PFSK-1 (cell line): Measurements from ENCODE around the gene DGCR2.

Experiments
- FOXP2 ChIP-seq: optimal IDR thresholded peaks from 2 replicates; pipeline ENCODE3; 2011; ENCODE audit warnings: borderline replicate concordance, control low read depth, inconsistent platforms; ENCODE audit not compliant: insufficient read depth; ENCODE audit errors: extremely low read length, extremely low read depth
- POLR2AphosphoS5 ChIP-seq: IDR thresholded peaks from 2 replicates; pipeline ENCODE4 v1.6.1; 2012; ENCODE audit warnings: low read depth, mild to moderate bottlenecking, control low read depth, low read length, moderate library complexity
- SIN3A ChIP-seq: IDR thresholded peaks from 2 replicates; pipeline ENCODE4 v1.6.1; 2012; ENCODE audit warnings: mild to moderate bottlenecking, low read length, moderate library complexity, borderline replicate concordance; ENCODE audit not compliant: insufficient read depth
- TAF1 ChIP-seq: IDR thresholded peaks from 2 replicates; pipeline ENCODE4 v1.6.1; 2012; ENCODE audit warnings: low read length, control low read depth, borderline replicate concordance; ENCODE audit not compliant: insufficient read depth
- TF ChIP-seq, protein P1 (sequence below), 2 experiments: IDR thresholded peaks; 2 replicates each; pipeline versions ENCODE4 v1.6.1 to v1.8.0; 2011 to 2012; ENCODE audit warnings: low read depth in 2 of 2, low read length in 2 of 2, control low read depth in 1 of 2, inconsistent platforms in 1 of 2, mild to moderate bottlenecking in 1 of 2, moderate library complexity in 1 of 2; ENCODE audit not compliant: insufficient read depth in 1 of 2

DNA sequence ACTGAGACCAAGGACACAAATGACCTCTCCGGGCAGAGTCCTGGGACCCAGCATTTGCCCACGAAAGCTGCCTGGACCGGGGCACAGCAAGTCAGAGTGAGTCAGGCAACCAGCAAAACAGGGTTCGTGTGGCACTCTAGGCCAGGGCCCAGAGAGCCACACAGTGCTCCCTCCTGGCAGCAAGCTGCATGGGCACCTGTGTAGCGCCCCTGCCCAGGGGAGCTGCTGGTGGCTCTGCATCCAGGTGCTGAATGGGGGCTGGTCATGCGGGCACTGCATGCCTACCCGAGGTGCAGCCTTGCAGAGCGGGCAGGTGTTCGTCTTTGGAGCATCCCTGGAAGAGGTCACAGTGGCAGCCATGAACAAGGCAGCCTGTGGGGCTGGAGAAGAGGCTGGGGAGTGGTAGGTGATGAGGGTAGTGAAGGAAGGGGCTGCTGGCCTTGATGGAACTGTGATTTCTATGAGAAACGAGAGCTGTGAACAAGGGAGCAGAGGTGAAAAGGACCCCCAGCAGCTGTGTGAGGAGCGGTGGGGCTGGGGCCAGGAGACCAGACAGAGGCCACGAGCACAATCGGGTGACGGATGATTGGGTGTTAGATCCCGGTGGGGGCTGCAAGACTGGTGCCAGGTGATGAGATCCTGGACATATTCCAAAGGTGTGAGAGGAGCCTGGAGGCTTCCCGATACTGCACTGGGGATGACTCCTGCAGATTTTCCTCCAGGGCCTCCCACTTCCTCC, 63.3 kb downstream of the DGCR2 start:
- TF ChIP-seq SIN3A: no peak
- no peak for TF ChIP-seq TAF1
- TF ChIP-seq POLR2AphosphoS5: no peak
- TF ChIP-seq FOXP2: no peak
- TF ChIP-seq, protein P1, sequence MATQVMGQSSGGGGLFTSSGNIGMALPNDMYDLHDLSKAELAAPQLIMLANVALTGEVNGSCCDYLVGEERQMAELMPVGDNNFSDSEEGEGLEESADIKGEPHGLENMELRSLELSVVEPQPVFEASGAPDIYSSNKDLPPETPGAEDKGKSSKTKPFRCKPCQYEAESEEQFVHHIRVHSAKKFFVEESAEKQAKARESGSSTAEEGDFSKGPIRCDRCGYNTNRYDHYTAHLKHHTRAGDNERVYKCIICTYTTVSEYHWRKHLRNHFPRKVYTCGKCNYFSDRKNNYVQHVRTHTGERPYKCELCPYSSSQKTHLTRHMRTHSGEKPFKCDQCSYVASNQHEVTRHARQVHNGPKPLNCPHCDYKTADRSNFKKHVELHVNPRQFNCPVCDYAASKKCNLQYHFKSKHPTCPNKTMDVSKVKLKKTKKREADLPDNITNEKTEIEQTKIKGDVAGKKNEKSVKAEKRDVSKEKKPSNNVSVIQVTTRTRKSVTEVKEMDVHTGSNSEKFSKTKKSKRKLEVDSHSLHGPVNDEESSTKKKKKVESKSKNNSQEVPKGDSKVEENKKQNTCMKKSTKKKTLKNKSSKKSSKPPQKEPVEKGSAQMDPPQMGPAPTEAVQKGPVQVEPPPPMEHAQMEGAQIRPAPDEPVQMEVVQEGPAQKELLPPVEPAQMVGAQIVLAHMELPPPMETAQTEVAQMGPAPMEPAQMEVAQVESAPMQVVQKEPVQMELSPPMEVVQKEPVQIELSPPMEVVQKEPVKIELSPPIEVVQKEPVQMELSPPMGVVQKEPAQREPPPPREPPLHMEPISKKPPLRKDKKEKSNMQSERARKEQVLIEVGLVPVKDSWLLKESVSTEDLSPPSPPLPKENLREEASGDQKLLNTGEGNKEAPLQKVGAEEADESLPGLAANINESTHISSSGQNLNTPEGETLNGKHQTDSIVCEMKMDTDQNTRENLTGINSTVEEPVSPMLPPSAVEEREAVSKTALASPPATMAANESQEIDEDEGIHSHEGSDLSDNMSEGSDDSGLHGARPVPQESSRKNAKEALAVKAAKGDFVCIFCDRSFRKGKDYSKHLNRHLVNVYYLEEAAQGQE (IDR thresholded peaks at IDR 0.05; ENCODE audit: insufficient read depth in 1 of 2, low read depth in 2 of 2, low read length in 2 of 2): no peak
